Naive B cell (primary cell): Measurements from ENCODE around the gene CNR2. TPM values are rescaled to one million over a fixed set of nuclear protein-coding genes. Genes with fewer than 3 reads are reported as not detected.
"Not testable (repeated sequence)": the region's sequence is repeated elsewhere in the genome, so short reads cannot be mapped to it uniquely, and the experiment has no call there.

Source experiments
- ATAC-seq, 2 donors: fragments of 150-1000 bp; cut with Tn5 transposase; 2 replicates each; pipeline ENCODE4 v1.10.0; 2021; ENCODE audit warnings: low read depth in 2 of 2, mild to moderate bottlenecking in 2 of 2, moderate library complexity in 2 of 2
- DNase-seq: peaks from one replicate; pipeline ENCODE4 v3.0.0; 2022
- H3K27ac Mint-ChIP-seq, 6 donors: one replicate each; pipeline ENCODE4 v1.8.0; 2020 to 2022; ENCODE audit warnings: mild to moderate bottlenecking in 6 of 6, mixed read lengths in 6 of 6, moderate library complexity in 5 of 6, inconsistent platforms in 2 of 6
- H3K27me3 Mint-ChIP-seq, 3 donors: one replicate each; pipeline ENCODE4 v1.8.0; 2021 to 2022; ENCODE audit warnings: mixed read lengths in 3 of 3, mild to moderate bottlenecking in 1 of 3
- H3K36me3 Mint-ChIP-seq, 2 donors: one replicate each; pipeline ENCODE4 v1.8.0; 2020 to 2022; ENCODE audit warnings: mixed read lengths in 2 of 2, inconsistent platforms in 1 of 2, mild to moderate bottlenecking in 1 of 2
- H3K4me1 Mint-ChIP-seq, 3 donors: one replicate each; pipeline ENCODE4 v1.8.0; 2020 to 2022; ENCODE audit warnings: mixed read lengths in 3 of 3, inconsistent platforms in 1 of 3, mild to moderate bottlenecking in 1 of 3, moderate library complexity in 1 of 3
- H3K4me3 Mint-ChIP-seq, 8 donors: one replicate each; pipeline ENCODE4 v1.8.0; 2020 to 2022; ENCODE audit warnings: mild to moderate bottlenecking in 8 of 8, mixed read lengths in 8 of 8, moderate library complexity in 8 of 8, inconsistent platforms in 2 of 8
- H3K9me3 Mint-ChIP-seq, 7 donors: one replicate each; pipeline ENCODE4 v1.8.0; 2020 to 2022; ENCODE audit warnings: mixed read lengths in 7 of 7, mild to moderate bottlenecking in 5 of 7, inconsistent platforms in 2 of 7, moderate library complexity in 1 of 7
- polyA plus RNA-seq, 6 donors: library from polyadenylated mRNA; unstranded; fragments of 300-500 nt; fragmentation: Illumina TruSeq; gene quantifications; one replicate each; pipeline ENCODE4 v1.2.3, GENCODE V29; 2021; ENCODE audit warnings: low read depth in 6 of 6

The CNR2 gene
- polyA plus RNA-seq, 6 donors from 2014 or later, result 28.7 to 66.0 (median 47.1) TPM

DNA sequence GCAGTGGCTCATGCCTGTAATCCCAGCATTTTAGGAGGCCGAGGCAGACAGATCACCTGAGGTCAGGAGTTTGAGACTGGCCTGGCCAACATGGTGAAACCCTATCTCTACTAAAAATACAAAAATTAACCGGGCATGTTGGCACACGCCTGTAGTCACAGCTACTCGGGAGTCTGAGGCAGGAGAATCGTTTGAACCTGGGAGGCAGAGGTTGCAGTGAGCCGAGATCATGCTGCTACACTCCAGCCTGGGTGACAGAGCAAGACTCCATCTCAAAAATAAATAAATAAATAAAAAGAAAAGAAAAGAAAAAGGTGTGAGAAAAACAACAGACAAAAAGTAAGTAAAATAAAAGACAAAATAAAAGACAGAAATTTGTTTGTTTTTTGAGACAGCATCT lies 79.0 kb downstream of the CNR2 start:
- not testable (repeated sequence) for ATAC-seq, H3K4me3 Mint-ChIP-seq, H3K9me3 Mint-ChIP-seq, H3K27me3 Mint-ChIP-seq, H3K36me3 Mint-ChIP-seq, H3K27ac Mint-ChIP-seq, DNase-seq
- H3K4me1 Mint-ChIP-seq, result peaks cover 10 to 13% (median 12%) of the 10 kb centered on the region in 3 donors

DNA sequence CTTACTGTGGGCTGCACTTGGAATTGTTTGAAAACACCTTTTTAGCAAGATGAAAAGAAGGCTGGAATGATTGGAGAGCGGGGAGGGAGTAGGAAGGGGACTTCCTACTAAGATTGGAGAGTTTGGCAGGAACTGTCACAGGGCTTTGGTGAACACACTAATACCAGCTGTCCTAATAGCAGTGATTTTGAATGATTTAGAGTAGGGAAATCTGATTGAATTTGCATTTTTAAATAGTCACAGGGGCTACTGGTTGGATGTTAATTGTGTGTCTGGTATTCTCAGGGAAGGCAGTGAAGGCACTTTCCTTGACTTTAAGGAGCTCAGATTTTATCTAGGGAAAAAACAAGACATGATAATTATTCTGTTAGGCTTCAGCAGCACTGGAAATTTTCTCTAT lies 85.4 kb downstream of the CNR2 start:
- ATAC-seq (no peak), DNase-seq (no peak)
- no peaks in the 10 kb centered on the region for H3K27me3 Mint-ChIP-seq
- peak overlapping the region in 1 of 8 donors; percentile 39 for H3K4me3 Mint-ChIP-seq
- no peaks in the 10 kb centered on the region for H3K9me3 Mint-ChIP-seq
- no peaks in the 10 kb centered on the region for H3K36me3 Mint-ChIP-seq
- peak overlapping the region in 2 of 6 donors; percentile 62 to 68 for H3K27ac Mint-ChIP-seq
- peaks cover 10 to 28% (median 21%) of the 10 kb centered on the region in 3 donors for H3K4me1 Mint-ChIP-seq

DNA sequence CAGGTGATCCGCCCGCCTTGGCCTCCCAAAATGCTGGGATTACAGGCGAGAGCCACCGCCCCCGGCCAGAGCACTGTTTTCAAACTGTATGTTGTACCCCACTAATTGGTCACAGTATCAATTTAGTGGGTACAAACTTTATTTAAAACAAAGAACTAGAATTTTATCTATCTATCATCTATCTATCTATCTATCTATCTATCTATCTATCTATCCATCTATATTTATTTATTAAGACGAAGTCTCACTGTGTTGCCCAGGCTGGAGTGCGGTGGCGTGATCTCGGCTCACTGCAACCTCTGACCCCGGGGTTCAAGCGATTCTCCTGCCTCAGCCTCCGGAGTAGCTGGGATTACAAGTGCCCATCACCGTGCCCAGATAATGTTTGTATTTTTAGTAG lies 86.6 kb downstream of the CNR2 start:
- not testable (repeated sequence) for DNase-seq, H3K9me3 Mint-ChIP-seq, ATAC-seq, H3K27me3 Mint-ChIP-seq, H3K36me3 Mint-ChIP-seq
- peaks cover 14 to 33% (median 24%) of the 10 kb centered on the region in 3 donors for H3K4me1 Mint-ChIP-seq
- H3K27ac Mint-ChIP-seq, result peak overlapping the region in 1 of 6 donors; percentile 95
- H3K4me3 Mint-ChIP-seq, result peak overlapping the region in 6 of 8 donors; percentile 47 to 99 (median 96)

DNA sequence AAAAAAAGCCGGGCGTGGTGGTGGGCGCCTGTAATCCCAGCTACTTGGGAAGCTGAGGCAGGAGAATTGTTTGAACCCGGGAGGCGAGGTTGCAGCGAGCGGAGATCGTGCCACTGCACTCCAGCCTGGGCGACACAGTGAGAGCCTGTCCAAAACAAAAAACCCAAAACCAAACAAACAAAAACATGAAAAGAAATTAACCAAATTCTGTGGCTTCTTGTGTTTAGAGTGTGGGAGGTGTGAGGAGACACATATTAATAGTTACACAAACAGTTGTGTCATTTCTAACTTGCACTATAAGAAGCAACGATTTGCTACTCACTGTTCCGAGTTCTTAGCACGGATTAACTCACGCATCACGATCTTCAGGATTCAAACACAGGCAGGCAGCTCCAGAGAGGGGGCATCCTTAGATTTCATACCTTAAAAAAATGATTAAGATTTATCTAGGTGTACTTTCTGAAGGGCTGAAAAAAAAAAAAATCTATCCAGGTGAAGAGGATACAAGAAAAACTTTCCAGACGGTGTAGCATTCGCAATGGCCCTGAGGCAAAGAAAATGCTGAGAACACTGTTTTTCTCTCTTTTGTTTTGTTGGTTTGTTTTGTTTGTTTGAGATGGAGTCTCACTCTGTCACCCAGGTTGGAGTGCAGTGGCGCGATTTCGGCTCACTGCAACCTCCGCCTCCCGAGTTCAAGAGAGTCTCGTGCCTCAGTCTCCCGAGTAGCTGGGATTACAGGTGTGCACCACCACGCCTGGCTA lies 87.2 kb downstream of the CNR2 start:
- DNase-seq (no peak), ATAC-seq (peak in 1 of 2 donors; percentile 34)
- Mint-ChIP-seq H3K4me1 (peaks cover 15 to 34% (median 24%) of the 10 kb centered on the region in 3 donors), H3K27me3 (no peaks in the 10 kb centered on the region), H3K36me3 (no peaks in the 10 kb centered on the region), H3K27ac (peak overlapping the region; percentile 95 to 99 (median 97)), H3K9me3 (no peaks in the 10 kb centered on the region), H3K4me3 (peak overlapping the region; percentile 91 to 99 (median 96))

DNA sequence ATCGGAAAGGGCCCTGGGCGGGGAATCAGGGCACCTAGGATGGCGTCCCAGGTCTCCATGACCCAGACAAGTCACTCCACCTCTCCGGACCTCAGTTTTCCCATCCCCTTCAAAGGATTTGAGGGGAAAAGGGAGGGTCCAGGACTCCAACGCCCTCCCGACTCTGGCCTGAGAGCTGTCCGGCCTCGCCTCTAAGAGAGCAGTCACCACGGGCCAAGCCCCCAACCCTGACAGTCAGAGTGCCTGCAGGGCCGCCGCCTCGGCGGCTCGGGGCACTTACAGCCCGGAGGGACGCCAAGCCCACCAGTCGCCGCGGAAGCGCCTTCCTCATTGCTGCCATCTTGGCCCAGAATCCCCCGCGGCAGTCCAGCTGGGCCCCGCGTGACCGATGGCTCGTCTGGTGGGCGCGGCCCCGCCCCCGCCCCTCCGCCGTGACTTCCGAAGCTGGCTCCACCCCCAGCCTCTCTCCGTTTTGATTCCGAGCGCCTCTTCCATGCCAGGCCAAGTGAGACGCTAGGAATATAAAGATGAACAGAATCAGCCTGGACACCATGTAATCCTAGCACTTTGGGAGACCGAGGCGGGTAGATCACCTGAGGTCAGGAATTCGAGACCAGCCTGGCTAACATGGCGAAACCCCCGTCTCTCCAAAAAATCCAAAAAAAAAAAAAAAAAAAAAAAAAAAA lies 87.9 kb downstream of the CNR2 start, which contains the start of gene HMGCL:
Gene HMGCL, minus strand, starts transcription at position 354 of the 686 bp plus-strand sequence. Its CDS starts 14 bp downstream, at position 340.
- Mint-ChIP-seq H3K4me3 (peak within 1 kb of the TSS; percentile 91 to 99 (median 96)), H3K27ac (peak within 1 kb of the TSS; percentile 95 to 99 (median 97)), H3K9me3 (no peaks in the 10 kb centered on the region), H3K27me3 (no peaks in the 10 kb centered on the region), H3K36me3 (no peaks in the 10 kb centered on the region), H3K4me1 (peaks cover 15 to 34% (median 24%) of the 10 kb centered on the region in 3 donors)
- peak; percentile 96 to 98 for ATAC-seq
- peak; percentile 85 for DNase-seq

DNA sequence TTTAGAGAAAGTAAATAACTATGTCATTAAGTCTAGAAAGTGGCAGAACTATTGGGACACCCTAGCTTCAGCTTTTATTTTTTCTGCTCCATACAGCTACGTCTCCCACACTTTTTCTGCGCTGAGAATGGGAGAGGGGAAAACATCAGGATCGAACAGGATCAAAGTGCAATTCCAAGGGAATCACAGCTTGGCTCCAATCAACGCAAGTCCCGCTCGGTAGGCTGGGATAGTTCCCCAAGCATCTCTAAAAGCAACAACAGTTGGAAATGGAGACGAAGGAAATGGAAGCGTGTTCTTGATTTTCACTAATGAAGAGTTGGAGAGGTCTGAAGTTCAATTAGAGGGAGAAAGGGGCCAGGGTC lies 88.5 kb downstream of the CNR2 start:
- Mint-ChIP-seq H3K27me3 (no peaks in the 10 kb centered on the region), H3K4me3 (peak overlapping the region; percentile 91 to 99 (median 96)), H3K36me3 (no peaks in the 10 kb centered on the region), H3K27ac (peak overlapping the region; percentile 95 to 99 (median 97)), H3K9me3 (no peaks in the 10 kb centered on the region), H3K4me1 (peaks cover 15 to 34% (median 24%) of the 10 kb centered on the region in 3 donors)
- DNase-seq (no peak), ATAC-seq (peak; percentile 3 to 6)

DNA sequence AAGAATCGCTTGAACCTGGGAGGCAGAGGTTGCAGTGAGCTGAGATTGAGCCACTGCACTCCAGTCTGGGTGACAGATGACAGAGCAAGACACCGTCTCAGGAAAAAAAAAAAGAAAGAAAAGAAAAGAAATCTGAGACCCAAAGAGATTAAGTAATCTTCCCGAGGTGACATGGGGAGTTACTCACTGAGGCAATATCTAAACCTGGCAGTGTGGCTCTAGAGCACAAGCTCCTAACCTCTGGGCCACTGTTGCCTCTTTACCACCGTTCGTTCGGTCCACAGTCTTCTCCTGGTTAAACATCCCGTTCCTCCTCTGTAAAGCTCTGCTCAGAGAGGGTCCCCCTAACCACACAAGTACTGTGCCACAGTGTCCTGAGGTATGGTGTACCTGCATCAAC lies 89.4 kb downstream of the CNR2 start:
- no peaks in the 10 kb centered on the region for H3K36me3 Mint-ChIP-seq
- no peaks in the 10 kb centered on the region for H3K27me3 Mint-ChIP-seq
- no peak for DNase-seq
- no peaks in the 10 kb centered on the region for H3K9me3 Mint-ChIP-seq
- peak overlapping the region; percentile 25 to 99 (median 80) for H3K4me3 Mint-ChIP-seq
- no peak for ATAC-seq
- H3K27ac Mint-ChIP-seq, result peak overlapping the region in 3 of 6 donors; percentile 81 to 95 (median 87)
- H3K4me1 Mint-ChIP-seq, result peaks cover 15 to 34% (median 24%) of the 10 kb centered on the region in 3 donors

Other genes with a start within 250 kb of the CNR2 start
- 1,000 to 10,000 TPM; 1,123 to 1,541 (median 1,429) TPM for gene RPL11, start 221.6 kb downstream of the CNR2 start, polyA plus RNA-seq
- 10 to 100 TPM; 15.5 to 74.6 (median 46.1) TPM for gene ELOA, start 169.9 kb downstream of the CNR2 start, polyA plus RNA-seq
- gene PITHD1, start 134.9 kb downstream of the CNR2 start, polyA plus RNA-seq, result 100 to 1,000 TPM in 2 of 6 donors, 10 to 100 TPM in 4; 64.4 to 110 (median 89.0) TPM
- 10 to 100 TPM; 45.3 to 77.4 (median 67.3) TPM for gene LYPLA2, start 122.2 kb downstream of the CNR2 start, polyA plus RNA-seq
- gene GALE, start 112.6 kb downstream of the CNR2 start, polyA plus RNA-seq, result 1 to 10 TPM in 5 of 6 donors, not detected in 1; 3.8 to 7.9 (median 4.3) TPM
- gene HMGCL, start 87.9 kb downstream of the CNR2 start, polyA plus RNA-seq, result 10 to 100 TPM; 16.0 to 42.2 (median 27.7) TPM
- gene FUCA1, start 45.1 kb downstream of the CNR2 start, polyA plus RNA-seq, result 1 to 10 TPM; 3.2 to 9.6 (median 7.2) TPM
- gene PNRC2, start 46.5 kb upstream of the CNR2 start, polyA plus RNA-seq, result 100 to 1,000 TPM; 152 to 189 (median 174) TPM
- gene SRSF10, start 67.0 kb upstream of the CNR2 start, polyA plus RNA-seq, result 100 to 1,000 TPM; 105 to 167 (median 146) TPM
- gene MYOM3, start 198.8 kb upstream of the CNR2 start, polyA plus RNA-seq, result not detected
- not detected for gene IL22RA1, start 229.8 kb upstream of the CNR2 start, polyA plus RNA-seq